Spleen (tissue), 7 donors: ENCODE measurements around the gene AJAP1.

Experiments
- CTCF ChIP-seq, 11 experiments: fragments of 200-600 bp in 7 of 11; fragments of 450-650 bp in 4 of 11; sonication (generic) in 4 of 11; IDR thresholded peaks in 8 of 11; conservative IDR thresholded peaks in 3 of 11; 1 replicate in 7 of 11; 2 replicates in 4 of 11; pipeline versions ENCODE4 v1.4.0 to v1.8.0; 2016 to 2021; ENCODE audit warnings: antibody characterized with exemption in 11 of 11, inconsistent platforms in 4 of 11, mild to moderate bottlenecking in 1 of 11
- POLR2A ChIP-seq, 3 donors: fragments of 450-650 bp; IDR thresholded peaks; one replicate each; pipeline ENCODE4 v1.5.1; 2017; ENCODE audit warnings: antibody characterized with exemption in 3 of 3, mild to moderate bottlenecking in 1 of 3
- POLR2AphosphoS5 ChIP-seq, 3 donors: sonication (generic); formaldehyde crosslinking; IDR thresholded peaks; one replicate each; pipeline ENCODE4 v1.5.1; 2017; ENCODE audit warnings: antibody characterized with exemption in 3 of 3
- donor health status: DM: no; HTN: no; CAD: no; lungs with moderate emphysema.
- donor health status: DM: no; HTN: no; CAD: no.
- donor health status: DM: no; HTN: no; CAD: no.

- TF ChIP-seq CTCF (IDR thresholded peaks at IDR 0.05 in 8 of 11, conservative IDR thresholded peaks at IDR 0.05 in 3 of 11) = peak in 5 of 11 experiments; percentile 24 to 44 (median 36)
- no peak for TF ChIP-seq POLR2A (IDR thresholded peaks at IDR 0.05)
- TF ChIP-seq POLR2AphosphoS5 (IDR thresholded peaks at IDR 0.05) = no peak
Measured at GRCh38 chr1:4825800-4826450, 171.5 kb downstream of the AJAP1 start.
